ENCODE data around the gene ZNF432.

The ZNF432 gene

GRCh38 chr19:52020506-52020905 is 28.1 kb downstream of the ZNF432 start:
- FAIRE-seq (no peak), DNase-seq (ENCODE audit: extremely low spot score, insufficient read length, low read depth) (no peak)

- FAIRE-seq (no peak), DNase-seq (ENCODE audit: extremely low spot score, insufficient read length, low read depth) (no peak)
Observed at GRCh38 chr19:52010674-52011073, 38.0 kb downstream of the ZNF432 start.

- DNase-seq (ENCODE audit: extremely low spot score, insufficient read length, low read depth) (peak; percentile 56), FAIRE-seq (peak; percentile 85)
Observed at GRCh38 chr19:52007806-52008557, 40.7 kb downstream of the ZNF432 start, which contains the start of gene ZNF615. Gene ZNF615, minus strand, starts transcription at chr19:52008211. Its CDS starts 4,500 bp downstream, at chr19:52003711.

- no peak for DNase-seq (ENCODE audit: extremely low spot score, insufficient read length, low read depth)
- FAIRE-seq, result no peak
Observed at GRCh38 chr19:52007451-52007805, 41.2 kb downstream of the ZNF432 start.

- DNase-seq (ENCODE audit: extremely low spot score, insufficient read length, low read depth) (no peak), FAIRE-seq (no peak)
Observed at GRCh38 chr19:51994048-51994644, 54.5 kb downstream of the ZNF432 start.

- FAIRE-seq, result no peak
Observed at GRCh38 chr19:51993422-51993821, 55.2 kb downstream of the ZNF432 start.

GRCh38 chr19:51986309-51987291 is 62.0 kb downstream of the ZNF432 start, which contains the start of gene ZNF350:
Gene ZNF350, minus strand, starts transcription at chr19:51986840. Its CDS starts 12,480 bp downstream, at chr19:51974360.
- DNase-seq (ENCODE audit: extremely low spot score, insufficient read length, low read depth) (peak; percentile 42), FAIRE-seq (peak; percentile 94)

More at GRCh38 chr19:51993422-51993821, 55.2 kb downstream of the ZNF432 start:
- DNase-seq (ENCODE audit: extremely low spot score, insufficient read length, low read depth), result no peak

GRCh38 chr19:51983361-51983760 is 65.3 kb downstream of the ZNF432 start:
- FAIRE-seq, result no peak
- no peak for DNase-seq (ENCODE audit: extremely low spot score, insufficient read length, low read depth)
